ENCODE results near the gene DPF3. TPM values are rescaled to one million over a fixed set of nuclear protein-coding genes. Genes with fewer than 3 reads are reported as not detected.

The DPF3 gene
- total RNA-seq, 2 experiments from 2014 or later, result 0.27 to 0.31 TPM

DNA sequence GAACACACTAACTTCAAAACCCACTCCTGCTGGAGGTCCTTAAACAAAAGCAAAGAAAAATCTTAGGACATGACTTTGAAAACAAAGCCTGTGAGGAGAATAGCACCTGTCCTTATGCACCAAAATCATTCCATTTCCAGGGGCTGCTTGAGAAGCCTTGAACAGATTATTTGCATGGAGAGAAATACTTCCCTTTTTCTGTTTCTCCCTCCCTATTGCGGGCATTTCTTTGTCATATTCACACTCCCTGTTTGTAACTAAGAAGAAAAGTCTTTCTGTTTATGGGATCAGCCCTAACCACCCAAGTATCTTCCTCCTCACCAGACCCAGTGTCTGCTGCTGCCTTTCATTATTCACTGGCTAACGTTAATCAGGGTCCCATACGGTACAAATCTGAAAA is 218.8 kb downstream of the DPF3 start:
- DNase-seq (no peak), ATAC-seq (ENCODE audit: poor library complexity) (no peak)
- Histone ChIP-seq H3K36me3 (ENCODE audit: insufficient read depth, low read length) (no peaks in the 10 kb centered on the region), H3K27ac (ENCODE audit: low read depth in 1 of 2, low read length in 2 of 2) (no peak overlapping the region), H3K4me1 (ENCODE audit: insufficient read depth, low read length) (no peaks in the 10 kb centered on the region), H3K9me3 (ENCODE audit: control insufficient read depth in 1 of 2, insufficient read depth in 1 of 2, low read length in 2 of 2) (peaks cover 0 to 3% of the 10 kb centered on the region in 2 experiments), H3K4me3 (ENCODE audit: low read length) (no peak overlapping the region), H3K27me3 (ENCODE audit: control insufficient read depth in 1 of 2, insufficient read depth in 2 of 2, low read length in 2 of 2) (no peaks in the 10 kb centered on the region)
- Mint-ChIP-seq H3K9me3 (no peaks in the 10 kb centered on the region), H3K27me3 (peaks cover 22% of the 10 kb centered on the region), H3K27ac (no peak overlapping the region), H3K4me1 (ENCODE audit: low read depth) (no peaks in the 10 kb centered on the region), H3K4me3 (no peak overlapping the region), H3K36me3 (ENCODE audit: low read depth) (no peaks in the 10 kb centered on the region)
- intact Hi-C loops (cut with DNase I, micrococcal nuclease), result no loop called here
- ChIA-PET POLR2A (no interaction called here), CTCF (no interaction called here)
- TF ChIP-seq, protein P1, sequence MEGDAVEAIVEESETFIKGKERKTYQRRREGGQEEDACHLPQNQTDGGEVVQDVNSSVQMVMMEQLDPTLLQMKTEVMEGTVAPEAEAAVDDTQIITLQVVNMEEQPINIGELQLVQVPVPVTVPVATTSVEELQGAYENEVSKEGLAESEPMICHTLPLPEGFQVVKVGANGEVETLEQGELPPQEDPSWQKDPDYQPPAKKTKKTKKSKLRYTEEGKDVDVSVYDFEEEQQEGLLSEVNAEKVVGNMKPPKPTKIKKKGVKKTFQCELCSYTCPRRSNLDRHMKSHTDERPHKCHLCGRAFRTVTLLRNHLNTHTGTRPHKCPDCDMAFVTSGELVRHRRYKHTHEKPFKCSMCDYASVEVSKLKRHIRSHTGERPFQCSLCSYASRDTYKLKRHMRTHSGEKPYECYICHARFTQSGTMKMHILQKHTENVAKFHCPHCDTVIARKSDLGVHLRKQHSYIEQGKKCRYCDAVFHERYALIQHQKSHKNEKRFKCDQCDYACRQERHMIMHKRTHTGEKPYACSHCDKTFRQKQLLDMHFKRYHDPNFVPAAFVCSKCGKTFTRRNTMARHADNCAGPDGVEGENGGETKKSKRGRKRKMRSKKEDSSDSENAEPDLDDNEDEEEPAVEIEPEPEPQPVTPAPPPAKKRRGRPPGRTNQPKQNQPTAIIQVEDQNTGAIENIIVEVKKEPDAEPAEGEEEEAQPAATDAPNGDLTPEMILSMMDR (IDR thresholded peaks at IDR 0.05), result no peak

- Histone ChIP-seq H3K9me3 (ENCODE audit: control insufficient read depth in 1 of 2, insufficient read depth in 1 of 2, low read length in 2 of 2) (peaks cover 0 to 7% of the 10 kb centered on the region in 2 experiments), H3K4me3 (ENCODE audit: low read length) (no peak overlapping the region), H3K36me3 (ENCODE audit: insufficient read depth, low read length) (no peaks in the 10 kb centered on the region), H3K27me3 (ENCODE audit: control insufficient read depth in 1 of 2, insufficient read depth in 2 of 2, low read length in 2 of 2) (no peaks in the 10 kb centered on the region), H3K4me1 (ENCODE audit: insufficient read depth, low read length) (no peaks in the 10 kb centered on the region), H3K27ac (ENCODE audit: low read depth in 1 of 2, low read length in 2 of 2) (no peak overlapping the region)
- Mint-ChIP-seq H3K4me1 (ENCODE audit: low read depth) (no peaks in the 10 kb centered on the region), H3K27me3 (peaks cover 29% of the 10 kb centered on the region), H3K27ac (no peak overlapping the region), H3K9me3 (no peaks in the 10 kb centered on the region), H3K4me3 (no peak overlapping the region), H3K36me3 (ENCODE audit: low read depth) (no peaks in the 10 kb centered on the region)
- ATAC-seq (ENCODE audit: poor library complexity) (no peak), DNase-seq (no peak)
- TF ChIP-seq, protein P1 (IDR thresholded peaks at IDR 0.05), result no peak
- POLR2A ChIA-PET, result no interaction called here
- intact Hi-C loops (cut with DNase I, micrococcal nuclease), result no loop called here
- CTCF ChIA-PET, result no interaction called here
Measured at GRCh38 chr14:72673179-72673578, 220.7 kb downstream of the DPF3 start.

GRCh38 chr14:72666610-72667009 is 227.3 kb downstream of the DPF3 start:
- TF ChIP-seq, protein P1 (IDR thresholded peaks at IDR 0.05), result no peak
- ChIA-PET POLR2A (interaction anchor here (0.9 kb wide), 1 partner anchor 10 kb away, joined by 3 read pairs; no protein-coding TSS in a partner anchor), CTCF (interaction anchor here (0.5 kb wide), 1 partner anchor 149 kb away, joined by 3 read pairs; no protein-coding TSS in a partner anchor)
- ATAC-seq (ENCODE audit: poor library complexity) (no peak), DNase-seq (no peak)
- H3K27ac Mint-ChIP-seq, result no peak overlapping the region
- no peaks in the 10 kb centered on the region for H3K9me3 Mint-ChIP-seq
- Histone ChIP-seq H3K9me3 (ENCODE audit: control insufficient read depth in 1 of 2, insufficient read depth in 1 of 2, low read length in 2 of 2) (peaks cover 0 to 7% of the 10 kb centered on the region in 2 experiments), H3K4me1 (ENCODE audit: insufficient read depth, low read length) (no peaks in the 10 kb centered on the region), H3K27ac (ENCODE audit: low read depth in 1 of 2, low read length in 2 of 2) (no peak overlapping the region), H3K27me3 (ENCODE audit: control insufficient read depth in 1 of 2, insufficient read depth in 2 of 2, low read length in 2 of 2) (no peaks in the 10 kb centered on the region), H3K36me3 (ENCODE audit: insufficient read depth, low read length) (no peaks in the 10 kb centered on the region), H3K4me3 (ENCODE audit: low read length) (no peak overlapping the region)
- no peak overlapping the region for H3K4me3 Mint-ChIP-seq
- intact Hi-C loops (cut with DNase I, micrococcal nuclease), result no loop called here
- H3K4me1 Mint-ChIP-seq (ENCODE audit: low read depth), result no peaks in the 10 kb centered on the region
- H3K36me3 Mint-ChIP-seq (ENCODE audit: low read depth), result no peaks in the 10 kb centered on the region
- peaks cover 20% of the 10 kb centered on the region for H3K27me3 Mint-ChIP-seq
